ENCODE measurements around the gene SAT2.
"Not testable (repeated sequence)": the region's sequence is repeated elsewhere in the genome, so short reads cannot be mapped to it uniquely, and the experiment has no call there.

DNA sequence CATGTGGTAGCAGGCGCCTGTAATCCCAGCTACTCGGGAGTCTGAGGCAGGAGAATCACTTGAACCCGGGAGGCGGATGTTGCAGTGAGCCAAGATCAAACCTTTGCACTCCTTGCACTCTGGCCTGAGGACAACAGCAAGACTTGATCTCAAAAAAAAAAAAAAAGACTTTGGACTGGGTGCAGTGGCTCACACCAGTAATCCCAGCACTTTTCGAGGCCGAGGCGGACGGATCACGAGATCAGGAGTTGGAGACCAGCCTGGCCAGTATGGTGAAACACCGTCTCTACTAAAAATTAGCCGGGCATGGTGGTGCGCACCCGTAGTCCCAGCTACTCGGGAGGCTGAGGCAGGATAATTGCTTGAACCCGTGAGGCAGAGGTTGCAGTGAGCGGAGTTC lies 1.9 kb downstream of the SAT2 start:
- not testable (repeated sequence) for TF ChIP-seq EZH2 (IDR thresholded peaks at IDR 0.05; ENCODE audit: insufficient read depth, low read length); CTCF (IDR thresholded peaks at IDR 0.05; ENCODE audit: insufficient read depth, low read depth, low read length)
